Measurements from ENCODE around the gene HRAS. TPM values are rescaled to one million over a fixed set of nuclear protein-coding genes. Genes with fewer than 3 reads are reported as not detected.

The HRAS gene
- total and polyA plus RNA-seq, 4 donors, result 4.7 to 17.4 (median 10.9) TPM

DNA sequence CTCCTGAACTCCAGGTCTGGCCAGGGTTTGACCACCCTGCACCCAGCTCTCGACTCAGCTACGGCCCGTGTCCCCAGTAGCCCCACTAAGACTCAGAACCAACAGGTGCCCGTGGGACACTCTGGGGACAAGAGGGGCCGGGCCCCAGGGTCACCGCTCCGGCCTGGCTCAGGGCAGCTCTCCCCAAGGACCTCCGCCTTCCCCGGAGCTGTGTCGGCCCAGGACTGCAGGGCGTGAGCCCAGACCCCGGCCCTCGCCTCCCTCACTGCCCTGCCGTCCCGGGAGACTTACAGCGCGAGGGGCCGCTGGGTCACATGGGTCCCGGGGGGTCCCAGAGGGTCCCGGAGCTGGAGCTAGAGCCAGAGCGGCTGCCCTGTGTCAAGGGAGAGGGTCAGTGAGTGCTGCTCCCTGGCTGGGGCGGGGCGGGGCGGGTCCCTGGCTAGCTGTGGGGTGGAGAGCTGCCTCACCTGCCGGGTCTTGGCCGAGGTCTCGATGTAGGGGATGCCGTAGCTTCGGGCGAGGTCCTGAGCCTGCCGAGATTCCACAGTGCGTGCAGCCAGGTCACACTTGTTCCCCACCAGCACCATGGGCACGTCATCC is 2.3 kb downstream of the HRAS start:
- no peak overlapping the region for H3K27ac ChIP-seq (ENCODE audit: low read depth in 1 of 2, low read length in 2 of 2)
- H3K27me3 ChIP-seq (ENCODE audit: control insufficient read depth in 4 of 4, insufficient read depth in 4 of 4, low read length in 3 of 4), result no peaks in the 10 kb centered on the region
- no peaks in the 10 kb centered on the region for H3K9me3 ChIP-seq (ENCODE audit: control insufficient read depth in 4 of 4, low read length in 3 of 4)
- TF ChIP-seq FOXA1 (IDR thresholded peaks at IDR 0.05) (no peak), HNF4G (IDR thresholded peaks at IDR 0.05) (no peak), FOXA2 (IDR thresholded peaks at IDR 0.05) (no peak), HNF4A (conservative IDR thresholded peaks at IDR 0.05) (no peak), TAF1 (conservative IDR thresholded peaks at IDR 0.05) (no peak), RAD21 (IDR thresholded peaks at IDR 0.05) (no peak), NR2F2 (IDR thresholded peaks at IDR 0.05) (no peak), EGR1 (IDR thresholded peaks at IDR 0.05; ENCODE audit: low read depth in 2 of 2) (no peak)
- TF ChIP-seq, protein P1, sequence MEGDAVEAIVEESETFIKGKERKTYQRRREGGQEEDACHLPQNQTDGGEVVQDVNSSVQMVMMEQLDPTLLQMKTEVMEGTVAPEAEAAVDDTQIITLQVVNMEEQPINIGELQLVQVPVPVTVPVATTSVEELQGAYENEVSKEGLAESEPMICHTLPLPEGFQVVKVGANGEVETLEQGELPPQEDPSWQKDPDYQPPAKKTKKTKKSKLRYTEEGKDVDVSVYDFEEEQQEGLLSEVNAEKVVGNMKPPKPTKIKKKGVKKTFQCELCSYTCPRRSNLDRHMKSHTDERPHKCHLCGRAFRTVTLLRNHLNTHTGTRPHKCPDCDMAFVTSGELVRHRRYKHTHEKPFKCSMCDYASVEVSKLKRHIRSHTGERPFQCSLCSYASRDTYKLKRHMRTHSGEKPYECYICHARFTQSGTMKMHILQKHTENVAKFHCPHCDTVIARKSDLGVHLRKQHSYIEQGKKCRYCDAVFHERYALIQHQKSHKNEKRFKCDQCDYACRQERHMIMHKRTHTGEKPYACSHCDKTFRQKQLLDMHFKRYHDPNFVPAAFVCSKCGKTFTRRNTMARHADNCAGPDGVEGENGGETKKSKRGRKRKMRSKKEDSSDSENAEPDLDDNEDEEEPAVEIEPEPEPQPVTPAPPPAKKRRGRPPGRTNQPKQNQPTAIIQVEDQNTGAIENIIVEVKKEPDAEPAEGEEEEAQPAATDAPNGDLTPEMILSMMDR (IDR thresholded peaks at IDR 0.05; ENCODE audit: low read depth, low read length, missing input control), result no peak
- TF ChIP-seq, protein P2, sequence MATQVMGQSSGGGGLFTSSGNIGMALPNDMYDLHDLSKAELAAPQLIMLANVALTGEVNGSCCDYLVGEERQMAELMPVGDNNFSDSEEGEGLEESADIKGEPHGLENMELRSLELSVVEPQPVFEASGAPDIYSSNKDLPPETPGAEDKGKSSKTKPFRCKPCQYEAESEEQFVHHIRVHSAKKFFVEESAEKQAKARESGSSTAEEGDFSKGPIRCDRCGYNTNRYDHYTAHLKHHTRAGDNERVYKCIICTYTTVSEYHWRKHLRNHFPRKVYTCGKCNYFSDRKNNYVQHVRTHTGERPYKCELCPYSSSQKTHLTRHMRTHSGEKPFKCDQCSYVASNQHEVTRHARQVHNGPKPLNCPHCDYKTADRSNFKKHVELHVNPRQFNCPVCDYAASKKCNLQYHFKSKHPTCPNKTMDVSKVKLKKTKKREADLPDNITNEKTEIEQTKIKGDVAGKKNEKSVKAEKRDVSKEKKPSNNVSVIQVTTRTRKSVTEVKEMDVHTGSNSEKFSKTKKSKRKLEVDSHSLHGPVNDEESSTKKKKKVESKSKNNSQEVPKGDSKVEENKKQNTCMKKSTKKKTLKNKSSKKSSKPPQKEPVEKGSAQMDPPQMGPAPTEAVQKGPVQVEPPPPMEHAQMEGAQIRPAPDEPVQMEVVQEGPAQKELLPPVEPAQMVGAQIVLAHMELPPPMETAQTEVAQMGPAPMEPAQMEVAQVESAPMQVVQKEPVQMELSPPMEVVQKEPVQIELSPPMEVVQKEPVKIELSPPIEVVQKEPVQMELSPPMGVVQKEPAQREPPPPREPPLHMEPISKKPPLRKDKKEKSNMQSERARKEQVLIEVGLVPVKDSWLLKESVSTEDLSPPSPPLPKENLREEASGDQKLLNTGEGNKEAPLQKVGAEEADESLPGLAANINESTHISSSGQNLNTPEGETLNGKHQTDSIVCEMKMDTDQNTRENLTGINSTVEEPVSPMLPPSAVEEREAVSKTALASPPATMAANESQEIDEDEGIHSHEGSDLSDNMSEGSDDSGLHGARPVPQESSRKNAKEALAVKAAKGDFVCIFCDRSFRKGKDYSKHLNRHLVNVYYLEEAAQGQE (IDR thresholded peaks at IDR 0.05), result no peak
- TF ChIP-seq, protein P3, sequence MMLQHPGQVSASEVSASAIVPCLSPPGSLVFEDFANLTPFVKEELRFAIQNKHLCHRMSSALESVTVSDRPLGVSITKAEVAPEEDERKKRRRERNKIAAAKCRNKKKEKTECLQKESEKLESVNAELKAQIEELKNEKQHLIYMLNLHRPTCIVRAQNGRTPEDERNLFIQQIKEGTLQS (IDR thresholded peaks at IDR 0.05), result no peak
- H3K9ac ChIP-seq (ENCODE audit: low read depth in 1 of 2, low read length in 2 of 2), result no peak overlapping the region
- H3K4me1 ChIP-seq (ENCODE audit: control insufficient read depth in 4 of 4, insufficient read depth in 4 of 4, low read length in 3 of 4), result peaks cover 8 to 34% (median 26%) of the 10 kb centered on the region in 4 donors
- WGBS, result 95% methylated on average over 33 of the region's 33 CpGs
- peaks cover 0 to 11% (median 6%) of the 10 kb centered on the region in 4 donors for H3K36me3 ChIP-seq (ENCODE audit: control insufficient read depth in 4 of 4, insufficient read depth in 3 of 4, low read depth in 1 of 4, low read length in 3 of 4)
- DNase-seq (ENCODE audit: low spot score), result peak; percentile 30
- H3K4me3 ChIP-seq (ENCODE audit: low read depth in 1 of 3, low read length in 3 of 3), result no peak overlapping the region

DNA sequence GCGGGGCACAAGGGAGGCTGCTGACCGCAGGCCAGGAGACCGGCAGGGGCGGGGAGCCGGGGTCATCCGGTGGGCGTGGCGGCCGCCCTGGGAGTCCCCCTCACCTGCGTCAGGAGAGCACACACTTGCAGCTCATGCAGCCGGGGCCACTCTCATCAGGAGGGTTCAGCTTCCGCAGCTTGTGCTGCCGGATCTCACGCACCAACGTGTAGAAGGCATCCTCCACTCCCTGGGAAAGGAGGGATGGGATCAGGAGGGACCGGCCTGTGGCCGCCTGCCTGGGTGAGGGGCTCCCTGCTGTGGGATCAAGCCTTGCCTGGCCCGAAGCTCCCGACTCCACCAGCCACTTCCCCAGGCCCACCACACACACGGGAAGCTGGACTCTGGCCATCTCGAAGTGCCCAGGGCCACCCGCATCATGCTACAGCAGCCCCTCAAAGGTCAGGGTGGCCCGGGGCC is 2.8 kb downstream of the HRAS start:
- WGBS, result 88% methylated on average over 23 of the region's 23 CpGs
- Histone ChIP-seq H3K4me1 (ENCODE audit: control insufficient read depth in 4 of 4, insufficient read depth in 4 of 4, low read length in 3 of 4) (peaks cover 8 to 32% (median 25%) of the 10 kb centered on the region in 4 donors), H3K36me3 (ENCODE audit: control insufficient read depth in 4 of 4, insufficient read depth in 3 of 4, low read depth in 1 of 4, low read length in 3 of 4) (peaks cover 0 to 11% (median 6%) of the 10 kb centered on the region in 4 donors), H3K9me3 (ENCODE audit: control insufficient read depth in 4 of 4, low read length in 3 of 4) (no peaks in the 10 kb centered on the region), H3K27ac (ENCODE audit: low read depth in 1 of 2, low read length in 2 of 2) (no peak overlapping the region), H3K27me3 (ENCODE audit: control insufficient read depth in 4 of 4, insufficient read depth in 4 of 4, low read length in 3 of 4) (no peaks in the 10 kb centered on the region), H3K9ac (ENCODE audit: low read depth in 1 of 2, low read length in 2 of 2) (no peak overlapping the region), H3K4me3 (ENCODE audit: low read depth in 1 of 3, low read length in 3 of 3) (no peak overlapping the region)
- peak; percentile 29 for DNase-seq (ENCODE audit: low spot score)
- no peak for TF ChIP-seq YY1 (IDR thresholded peaks at IDR 0.05)
- no peak for TF ChIP-seq FOXA1 (IDR thresholded peaks at IDR 0.05)
- TF ChIP-seq NR2F2 (IDR thresholded peaks at IDR 0.05), result no peak
- no peak for TF ChIP-seq RXRA (IDR thresholded peaks at IDR 0.05)
- TF ChIP-seq, protein P4, sequence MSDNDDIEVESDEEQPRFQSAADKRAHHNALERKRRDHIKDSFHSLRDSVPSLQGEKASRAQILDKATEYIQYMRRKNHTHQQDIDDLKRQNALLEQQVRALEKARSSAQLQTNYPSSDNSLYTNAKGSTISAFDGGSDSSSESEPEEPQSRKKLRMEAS (IDR thresholded peaks at IDR 0.05), result no peak
- no peak for TF ChIP-seq TAF1 (conservative IDR thresholded peaks at IDR 0.05)
- TF ChIP-seq SP1 (IDR thresholded peaks at IDR 0.05), result no peak
- TF ChIP-seq GABPA (IDR thresholded peaks at IDR 0.05 in 1 of 2, conservative IDR thresholded peaks at IDR 0.05 in 1 of 2), result no peak
- TF ChIP-seq, protein P2 (IDR thresholded peaks at IDR 0.05), result no peak
- TF ChIP-seq, protein P5, sequence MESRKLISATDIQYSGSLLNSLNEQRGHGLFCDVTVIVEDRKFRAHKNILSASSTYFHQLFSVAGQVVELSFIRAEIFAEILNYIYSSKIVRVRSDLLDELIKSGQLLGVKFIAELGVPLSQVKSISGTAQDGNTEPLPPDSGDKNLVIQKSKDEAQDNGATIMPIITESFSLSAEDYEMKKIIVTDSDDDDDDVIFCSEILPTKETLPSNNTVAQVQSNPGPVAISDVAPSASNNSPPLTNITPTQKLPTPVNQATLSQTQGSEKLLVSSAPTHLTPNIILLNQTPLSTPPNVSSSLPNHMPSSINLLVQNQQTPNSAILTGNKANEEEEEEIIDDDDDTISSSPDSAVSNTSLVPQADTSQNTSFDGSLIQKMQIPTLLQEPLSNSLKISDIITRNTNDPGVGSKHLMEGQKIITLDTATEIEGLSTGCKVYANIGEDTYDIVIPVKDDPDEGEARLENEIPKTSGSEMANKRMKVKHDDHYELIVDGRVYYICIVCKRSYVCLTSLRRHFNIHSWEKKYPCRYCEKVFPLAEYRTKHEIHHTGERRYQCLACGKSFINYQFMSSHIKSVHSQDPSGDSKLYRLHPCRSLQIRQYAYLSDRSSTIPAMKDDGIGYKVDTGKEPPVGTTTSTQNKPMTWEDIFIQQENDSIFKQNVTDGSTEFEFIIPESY (IDR thresholded peaks at IDR 0.05), result no peak
- TF ChIP-seq, protein P1 (IDR thresholded peaks at IDR 0.05; ENCODE audit: low read depth, low read length, missing input control), result no peak
- no peak for TF ChIP-seq HNF4G (IDR thresholded peaks at IDR 0.05)

Measured in liver (tissue), 9 donors.